Rectal smooth muscle tissue (tissue), 1 donor: Measurements from ENCODE around the gene MRPS10.
"Not testable (repeated sequence)": the region's sequence is repeated elsewhere in the genome, so short reads cannot be mapped to it uniquely, and the experiment has no call there.

Experiments
- H3K27ac ChIP-seq: one replicate; pipeline ENCODE4 v1.7.0; 2013; ENCODE audit warnings: low read depth, low read length, inconsistent platforms
- H3K27me3 ChIP-seq: one replicate; pipeline ENCODE4 v1.7.0; 2013; ENCODE audit warnings: low read length; ENCODE audit not compliant: control insufficient read depth, insufficient read depth
- H3K36me3 ChIP-seq: one replicate; pipeline ENCODE4 v1.7.0; 2013; ENCODE audit warnings: low read length; ENCODE audit not compliant: control insufficient read depth, insufficient read depth
- H3K4me1 ChIP-seq: one replicate; pipeline ENCODE4 v1.7.0; 2013; ENCODE audit warnings: low read length; ENCODE audit not compliant: control insufficient read depth, insufficient read depth
- H3K4me3 ChIP-seq: one replicate; pipeline ENCODE4 v1.7.0; 2013; ENCODE audit warnings: low read length
- H3K9ac ChIP-seq: one replicate; pipeline ENCODE4 v1.7.0; 2013; ENCODE audit warnings: low read length

The MRPS10 gene

GRCh38 chr6:42179261-42179944 is 38.3 kb downstream of the MRPS10 start:
- Histone ChIP-seq H3K4me3 (no peak overlapping the region), H3K4me1 (no peaks in the 10 kb centered on the region), H3K27ac (no peak overlapping the region), H3K9ac (no peak overlapping the region), H3K27me3 (peaks cover 5% of the 10 kb centered on the region), H3K36me3 (no peaks in the 10 kb centered on the region)

DNA sequence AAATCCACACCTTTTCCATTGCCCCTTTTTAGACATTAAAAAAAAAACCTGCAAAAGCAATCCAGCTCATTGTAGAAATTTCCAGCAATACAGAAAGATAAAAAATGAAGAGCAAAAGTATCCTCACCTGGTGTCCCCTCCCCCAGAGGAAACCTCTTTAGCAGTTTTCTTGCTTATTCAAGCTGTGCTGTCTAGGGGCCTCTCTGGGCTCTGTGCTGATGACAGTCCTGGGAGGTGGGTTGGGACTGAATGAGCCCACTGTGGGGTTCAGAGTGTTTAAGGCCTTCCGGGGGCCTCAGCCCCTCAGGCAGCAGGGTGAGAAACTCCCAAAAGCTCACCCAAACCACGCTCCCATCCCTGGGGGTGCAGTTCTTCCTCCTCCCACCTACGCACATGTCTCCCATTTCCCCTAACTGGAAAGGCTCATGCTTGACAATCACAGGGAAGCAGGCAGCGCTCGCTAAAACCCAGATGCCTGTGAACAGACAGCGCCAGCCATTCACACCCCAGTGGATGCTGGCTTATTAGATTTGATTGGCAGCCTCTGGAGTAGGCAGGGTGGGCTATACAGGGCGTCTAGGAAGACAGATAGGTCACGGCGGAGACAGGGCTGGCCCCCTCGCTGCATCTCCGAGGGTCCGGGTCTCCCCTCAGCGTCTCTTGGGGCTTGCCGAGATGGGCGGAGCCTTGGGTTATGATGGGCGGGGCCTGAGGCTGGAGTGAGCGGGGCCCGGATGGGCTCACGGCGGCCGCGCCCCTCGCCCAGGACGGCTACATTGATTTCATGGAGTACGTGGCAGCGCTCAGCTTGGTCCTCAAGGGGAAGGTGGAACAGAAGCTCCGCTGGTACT is 39.9 kb downstream of the MRPS10 start:
- no peaks in the 10 kb centered on the region for H3K4me1 ChIP-seq
- no peak overlapping the region for H3K9ac ChIP-seq
- no peak overlapping the region for H3K27ac ChIP-seq
- peaks cover 5% of the 10 kb centered on the region for H3K27me3 ChIP-seq
- H3K36me3 ChIP-seq, result no peaks in the 10 kb centered on the region
- H3K4me3 ChIP-seq, result no peak overlapping the region

DNA sequence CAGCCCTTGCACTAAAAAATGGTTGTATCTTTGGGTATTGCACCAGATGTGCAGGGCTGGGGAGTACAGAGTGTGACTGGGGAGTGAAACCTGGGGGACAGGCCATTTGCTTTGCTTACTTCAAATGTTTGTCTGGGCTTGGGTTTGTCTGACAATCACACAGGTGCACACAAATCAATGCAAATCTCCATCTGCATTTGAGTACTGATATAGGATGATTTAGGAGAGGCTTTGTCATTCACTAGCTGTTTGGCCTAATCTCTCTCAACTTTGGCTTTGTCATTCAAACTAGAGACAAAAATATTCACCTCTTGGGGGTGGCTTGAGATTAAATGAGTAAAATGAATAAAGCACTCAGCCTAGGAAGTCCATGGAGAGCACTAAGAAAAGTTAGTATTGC is 40.7 kb downstream of the MRPS10 start:
- H3K4me1 ChIP-seq, result no peaks in the 10 kb centered on the region
- no peaks in the 10 kb centered on the region for H3K36me3 ChIP-seq
- no peak overlapping the region for H3K4me3 ChIP-seq
- peaks cover 5% of the 10 kb centered on the region for H3K27me3 ChIP-seq
- H3K27ac ChIP-seq, result no peak overlapping the region
- no peak overlapping the region for H3K9ac ChIP-seq

- peaks cover 5% of the 10 kb centered on the region for H3K27me3 ChIP-seq
- H3K4me3 ChIP-seq, result no peak overlapping the region
- no peaks in the 10 kb centered on the region for H3K4me1 ChIP-seq
- no peak overlapping the region for H3K9ac ChIP-seq
- no peaks in the 10 kb centered on the region for H3K36me3 ChIP-seq
- H3K27ac ChIP-seq, result no peak overlapping the region
Observed at GRCh38 chr6:42175860-42176259, 41.8 kb downstream of the MRPS10 start.

DNA sequence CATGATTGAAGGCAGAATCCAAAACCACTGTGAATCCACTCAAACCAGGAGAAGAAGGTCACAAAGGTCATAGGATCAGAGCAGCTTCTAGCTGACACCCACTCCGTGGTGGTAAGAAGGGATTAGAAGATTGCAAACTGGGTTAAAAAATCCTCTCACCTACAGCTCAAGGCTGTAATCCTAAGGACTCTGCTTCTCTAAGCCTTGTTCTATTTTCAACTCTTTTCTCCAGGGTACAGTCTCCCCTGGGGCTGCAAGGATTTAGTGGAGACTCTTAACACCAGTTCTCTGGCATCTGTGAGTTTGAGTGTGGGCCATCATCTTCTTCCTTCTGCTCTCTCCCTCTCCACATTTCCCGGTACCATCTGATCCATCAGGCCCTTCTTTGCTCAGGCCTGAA is 44.6 kb downstream of the MRPS10 start, which contains the start of gene GUCA1A:
Gene GUCA1A, plus strand, starts transcription at position 264 of the 400 bp plus-strand sequence. CDS start 250 bp downstream, outside the sequence.
- Histone ChIP-seq H3K27ac (no peak within 1 kb of the TSS), H3K4me3 (no peak within 1 kb of the TSS), H3K36me3 (no peaks in the 10 kb centered on the region), H3K4me1 (no peaks in the 10 kb centered on the region), H3K9ac (no peak within 1 kb of the TSS), H3K27me3 (no peaks in the 10 kb centered on the region)

GRCh38 chr6:42171813-42172581 is 45.7 kb downstream of the MRPS10 start:
- Histone ChIP-seq H3K9ac (no peak overlapping the region), H3K4me1 (no peaks in the 10 kb centered on the region), H3K27ac (no peak overlapping the region), H3K36me3 (no peaks in the 10 kb centered on the region), H3K4me3 (no peak overlapping the region), H3K27me3 (no peaks in the 10 kb centered on the region)

- H3K9ac ChIP-seq, H3K36me3 ChIP-seq, H3K4me1 ChIP-seq, H3K27ac ChIP-seq, H3K4me3 ChIP-seq, H3K27me3 ChIP-seq: not testable (repeated sequence)
Observed at GRCh38 chr6:42169780-42170179, 47.9 kb downstream of the MRPS10 start.

- Histone ChIP-seq H3K27ac (no peak overlapping the region), H3K27me3 (no peaks in the 10 kb centered on the region), H3K4me3 (no peak overlapping the region)
Observed at GRCh38 chr6:42168650-42169049, 49.0 kb downstream of the MRPS10 start.

GRCh38 chr6:42166444-42167141 is 51.1 kb downstream of the MRPS10 start:
- Histone ChIP-seq H3K27ac (no peak overlapping the region), H3K4me1 (no peaks in the 10 kb centered on the region), H3K36me3 (no peaks in the 10 kb centered on the region), H3K4me3 (no peak overlapping the region), H3K9ac (no peak overlapping the region), H3K27me3 (no peaks in the 10 kb centered on the region)

More at GRCh38 chr6:42168650-42169049, 49.0 kb downstream of the MRPS10 start:
- Histone ChIP-seq H3K4me1 (no peaks in the 10 kb centered on the region), H3K36me3 (no peaks in the 10 kb centered on the region), H3K9ac (no peak overlapping the region)

- Histone ChIP-seq H3K9ac (no peak overlapping the region), H3K4me3 (no peak overlapping the region), H3K4me1 (no peaks in the 10 kb centered on the region), H3K27ac (no peak overlapping the region), H3K27me3 (no peaks in the 10 kb centered on the region), H3K36me3 (no peaks in the 10 kb centered on the region)
Observed at GRCh38 chr6:42165016-42165415, 52.6 kb downstream of the MRPS10 start.

DNA sequence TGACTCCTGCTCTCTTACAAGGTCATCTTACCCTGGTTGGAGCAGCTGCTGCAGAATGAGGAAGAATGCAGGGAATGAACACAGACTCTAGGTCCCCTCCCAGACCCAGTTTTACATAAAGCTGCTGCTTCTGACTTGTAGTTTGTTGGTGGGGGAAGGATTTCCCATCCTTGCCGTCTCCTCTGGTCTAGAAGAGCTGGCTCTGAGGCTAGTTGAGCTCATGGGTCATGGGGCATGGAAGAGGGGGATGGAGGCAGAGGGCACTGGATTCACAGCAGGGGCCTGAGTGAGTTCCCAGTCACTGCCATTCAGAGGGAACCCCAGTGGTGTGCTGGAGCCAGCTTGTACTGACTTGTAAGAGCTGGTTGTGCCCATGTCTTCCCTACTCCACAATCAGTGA is 53.7 kb downstream of the MRPS10 start:
- no peak overlapping the region for H3K4me3 ChIP-seq
- no peak overlapping the region for H3K27ac ChIP-seq
- no peaks in the 10 kb centered on the region for H3K36me3 ChIP-seq
- no peaks in the 10 kb centered on the region for H3K4me1 ChIP-seq
- H3K27me3 ChIP-seq, result no peaks in the 10 kb centered on the region
- no peak overlapping the region for H3K9ac ChIP-seq

GRCh38 chr6:42162812-42163211 is 54.8 kb downstream of the MRPS10 start:
- Histone ChIP-seq H3K4me1 (no peaks in the 10 kb centered on the region), H3K9ac (no peak overlapping the region), H3K27ac (no peak overlapping the region), H3K27me3 (no peaks in the 10 kb centered on the region), H3K4me3 (no peak overlapping the region), H3K36me3 (no peaks in the 10 kb centered on the region)
